Endothelial cell of hepatic sinusoid (primary cell): Measurements from ENCODE around the gene ACAP1.

Source experiments
- in situ Hi-C: cut with HindIII; loops from 2 replicates; pipeline ENCODE4 v1.10.0; 2017; ENCODE audit warnings: low sequenced_read_pairs

Gene ACAP1, protein sequence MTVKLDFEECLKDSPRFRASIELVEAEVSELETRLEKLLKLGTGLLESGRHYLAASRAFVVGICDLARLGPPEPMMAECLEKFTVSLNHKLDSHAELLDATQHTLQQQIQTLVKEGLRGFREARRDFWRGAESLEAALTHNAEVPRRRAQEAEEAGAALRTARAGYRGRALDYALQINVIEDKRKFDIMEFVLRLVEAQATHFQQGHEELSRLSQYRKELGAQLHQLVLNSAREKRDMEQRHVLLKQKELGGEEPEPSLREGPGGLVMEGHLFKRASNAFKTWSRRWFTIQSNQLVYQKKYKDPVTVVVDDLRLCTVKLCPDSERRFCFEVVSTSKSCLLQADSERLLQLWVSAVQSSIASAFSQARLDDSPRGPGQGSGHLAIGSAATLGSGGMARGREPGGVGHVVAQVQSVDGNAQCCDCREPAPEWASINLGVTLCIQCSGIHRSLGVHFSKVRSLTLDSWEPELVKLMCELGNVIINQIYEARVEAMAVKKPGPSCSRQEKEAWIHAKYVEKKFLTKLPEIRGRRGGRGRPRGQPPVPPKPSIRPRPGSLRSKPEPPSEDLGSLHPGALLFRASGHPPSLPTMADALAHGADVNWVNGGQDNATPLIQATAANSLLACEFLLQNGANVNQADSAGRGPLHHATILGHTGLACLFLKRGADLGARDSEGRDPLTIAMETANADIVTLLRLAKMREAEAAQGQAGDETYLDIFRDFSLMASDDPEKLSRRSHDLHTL

DNA sequence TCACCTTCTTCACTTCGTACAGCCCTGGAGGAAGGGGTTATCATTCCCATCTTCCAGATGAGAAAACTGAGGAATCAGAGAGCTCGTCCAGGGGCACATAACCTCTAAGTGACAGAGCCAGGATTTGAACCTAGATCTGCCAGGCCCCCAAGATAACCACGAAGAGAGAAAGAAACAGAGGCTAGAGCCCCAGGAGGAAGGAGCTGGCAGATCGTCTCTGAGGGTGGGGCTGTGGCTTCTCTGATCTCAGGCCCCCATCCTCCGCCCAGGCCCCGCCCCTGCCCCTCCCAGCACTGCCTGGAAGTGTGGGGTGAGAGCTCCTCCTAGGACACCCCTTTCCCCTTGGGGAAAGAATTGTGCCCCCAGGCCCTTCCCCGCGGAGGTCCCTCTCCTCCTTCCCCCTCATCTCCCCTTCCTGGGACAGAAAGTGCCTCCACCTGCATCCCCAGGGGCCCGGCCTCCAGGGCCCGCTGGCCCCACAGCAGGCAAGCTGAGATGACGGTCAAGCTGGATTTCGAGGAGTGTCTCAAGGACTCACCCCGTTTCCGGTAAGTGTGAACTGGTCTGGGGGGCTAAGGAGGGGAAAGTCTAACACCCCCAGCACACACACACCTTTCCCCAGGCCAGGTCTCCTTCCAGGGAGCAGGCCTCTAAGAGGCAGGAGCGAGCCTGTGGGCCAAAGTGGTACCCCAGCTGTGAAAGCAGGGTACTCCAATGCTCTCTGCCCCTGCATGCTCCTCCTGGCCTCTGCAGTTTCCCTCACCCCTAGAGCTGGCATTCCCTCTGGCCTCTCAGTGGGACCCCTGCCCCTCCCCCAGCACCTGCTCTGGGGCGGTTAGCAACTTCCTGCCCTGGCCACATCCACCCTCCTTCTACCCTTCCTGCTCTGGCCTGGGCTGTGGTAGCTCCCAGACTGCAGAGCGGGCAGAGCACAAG, at the start of gene ACAP1:
TSS of gene ACAP1 (plus strand) at position 290 of the 936 bp plus-strand sequence. CDS start at position 496, 206 bp downstream.
- in situ Hi-C loops = no loop called here

DNA sequence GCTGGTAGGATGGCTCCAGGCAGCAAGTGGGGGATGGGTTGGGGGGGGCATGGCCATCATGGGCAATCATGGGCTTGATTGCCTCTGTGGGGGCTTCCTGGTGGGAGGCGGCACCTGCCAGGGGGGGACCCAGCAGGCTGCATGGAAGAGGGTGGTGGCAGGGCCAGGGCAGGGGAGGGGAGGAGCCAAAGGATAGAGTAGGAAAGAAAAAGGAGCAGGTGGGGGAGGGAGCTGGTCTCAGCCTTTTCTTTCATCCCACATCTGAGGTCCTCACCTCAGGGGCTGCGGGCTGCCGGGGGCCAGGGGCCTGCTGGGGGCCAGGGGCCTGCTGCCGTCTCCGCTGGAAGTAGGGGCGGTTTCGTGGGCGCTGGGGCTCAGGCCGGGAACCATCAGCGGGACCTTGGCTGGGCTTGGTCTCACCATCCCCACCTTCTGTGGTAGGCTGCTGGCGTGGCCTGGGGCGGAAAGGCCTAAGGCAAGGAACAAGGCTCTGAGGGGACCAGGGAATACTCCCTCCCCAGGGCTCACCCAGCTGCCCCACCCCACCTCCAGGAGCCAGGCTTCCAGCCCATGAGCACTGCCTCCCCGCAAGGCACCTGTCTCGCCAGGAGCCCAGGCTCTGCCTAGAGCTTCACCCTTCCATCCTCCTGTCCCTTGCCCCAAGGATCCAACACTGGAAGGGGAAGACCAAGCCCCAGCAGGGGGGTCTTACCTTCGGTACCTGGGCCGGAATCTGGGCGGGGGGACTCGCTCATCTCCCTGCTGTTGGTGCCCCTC, 46.9 kb upstream of the ACAP1 start:
- in situ Hi-C loops = no loop called here

DNA sequence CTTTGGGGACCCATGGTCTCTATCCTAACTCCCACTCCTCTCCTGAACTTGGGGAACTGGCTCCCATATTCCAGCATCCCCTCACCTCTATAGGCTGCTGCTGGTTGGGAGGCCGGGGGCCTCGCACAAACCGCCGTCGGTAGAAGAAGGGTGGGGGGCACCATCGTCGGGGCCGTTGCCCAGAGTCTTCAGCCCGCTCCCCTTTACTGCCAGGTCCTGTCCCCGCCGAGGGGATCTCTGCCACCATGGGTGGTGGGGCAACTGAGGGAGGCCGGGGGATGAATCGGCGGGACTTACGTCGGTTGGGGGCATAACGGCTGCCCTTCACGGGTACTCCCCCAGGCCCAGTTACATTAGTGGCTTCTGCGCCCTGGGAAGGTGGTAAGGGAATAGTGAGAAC, 46.2 kb upstream of the ACAP1 start:
- in situ Hi-C loops = no loop called here

DNA sequence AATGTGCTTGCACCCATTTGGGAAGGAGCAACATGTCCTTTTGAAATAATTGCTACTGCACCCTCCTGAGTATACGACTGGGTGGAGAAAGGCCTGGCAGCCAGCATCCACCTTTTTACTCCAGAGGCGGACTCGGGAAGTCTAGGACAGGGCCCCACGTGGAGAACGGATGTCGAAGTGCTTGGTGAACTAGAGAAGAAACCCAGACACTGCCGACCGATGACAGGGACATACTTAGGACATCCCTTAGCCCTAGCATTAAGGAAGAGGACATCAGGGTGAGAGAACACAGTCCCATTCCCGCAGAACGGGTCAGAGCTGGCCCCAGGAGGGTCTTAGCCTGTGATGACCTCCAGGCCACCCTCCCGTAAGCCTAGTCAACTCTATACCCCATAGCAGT, 45.6 kb upstream of the ACAP1 start:
- in situ Hi-C loops = no loop called here

DNA sequence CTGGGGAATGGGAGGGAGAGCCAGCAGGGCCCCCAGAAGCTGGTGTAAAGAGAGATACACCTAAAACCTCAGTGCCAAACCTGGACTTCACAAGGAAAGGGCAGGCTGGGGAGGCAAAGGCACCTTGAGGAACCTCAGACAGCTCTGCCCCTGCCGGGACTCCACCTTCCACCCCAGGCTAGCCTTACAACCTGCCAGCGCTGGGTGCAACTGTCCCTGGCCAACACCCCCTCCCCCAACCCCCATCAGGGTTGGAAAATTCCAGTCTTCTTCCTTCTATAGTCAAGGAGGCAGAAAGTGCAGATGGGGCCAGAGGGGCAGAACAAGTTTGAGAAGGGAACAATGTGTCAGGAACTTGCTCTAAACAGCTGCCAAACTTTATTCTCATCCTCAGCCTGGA, 44.1 kb upstream of the ACAP1 start:
- in situ Hi-C loops = no loop called here

DNA sequence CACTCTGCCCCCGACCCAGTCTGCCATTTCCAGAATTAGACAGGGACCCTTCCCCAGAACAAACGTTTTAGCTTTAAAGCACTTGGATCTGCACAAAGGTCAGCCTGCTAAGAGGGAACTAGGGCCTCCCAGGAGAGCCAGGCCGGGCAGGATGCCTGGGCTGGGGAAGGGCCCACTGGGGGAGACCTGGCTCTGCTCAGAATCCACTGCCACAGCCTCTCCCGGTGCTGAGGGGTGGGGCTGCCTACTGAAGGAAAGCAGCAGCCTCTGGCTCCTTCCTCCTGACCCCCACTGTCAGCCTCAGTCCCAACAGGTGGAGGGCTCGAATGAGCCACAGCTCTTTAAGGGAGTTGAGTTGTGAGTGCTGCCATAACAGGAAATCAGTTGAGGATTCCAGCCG, 43.6 kb upstream of the ACAP1 start:
- in situ Hi-C loops = no loop called here

DNA sequence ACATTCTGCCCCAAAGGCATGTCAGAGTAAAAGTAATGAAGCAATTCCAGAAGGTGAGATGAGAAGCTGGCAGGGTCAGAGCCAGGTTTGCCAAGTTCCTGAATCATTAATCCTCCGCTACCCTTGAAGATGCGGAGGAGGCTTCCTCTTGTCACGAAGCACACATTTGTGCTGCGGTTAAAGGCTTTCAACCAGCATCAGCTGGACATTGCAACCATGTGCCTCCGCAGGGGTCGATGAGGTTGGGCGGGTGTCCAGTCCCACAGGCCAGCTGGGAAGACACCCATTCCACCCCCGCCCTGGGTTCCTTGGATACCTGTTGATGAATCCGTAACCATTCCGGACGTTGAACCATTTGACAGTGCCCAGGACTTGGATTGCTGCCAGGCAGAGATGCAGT, 43.2 kb upstream of the ACAP1 start:
- in situ Hi-C loops = no loop called here

DNA sequence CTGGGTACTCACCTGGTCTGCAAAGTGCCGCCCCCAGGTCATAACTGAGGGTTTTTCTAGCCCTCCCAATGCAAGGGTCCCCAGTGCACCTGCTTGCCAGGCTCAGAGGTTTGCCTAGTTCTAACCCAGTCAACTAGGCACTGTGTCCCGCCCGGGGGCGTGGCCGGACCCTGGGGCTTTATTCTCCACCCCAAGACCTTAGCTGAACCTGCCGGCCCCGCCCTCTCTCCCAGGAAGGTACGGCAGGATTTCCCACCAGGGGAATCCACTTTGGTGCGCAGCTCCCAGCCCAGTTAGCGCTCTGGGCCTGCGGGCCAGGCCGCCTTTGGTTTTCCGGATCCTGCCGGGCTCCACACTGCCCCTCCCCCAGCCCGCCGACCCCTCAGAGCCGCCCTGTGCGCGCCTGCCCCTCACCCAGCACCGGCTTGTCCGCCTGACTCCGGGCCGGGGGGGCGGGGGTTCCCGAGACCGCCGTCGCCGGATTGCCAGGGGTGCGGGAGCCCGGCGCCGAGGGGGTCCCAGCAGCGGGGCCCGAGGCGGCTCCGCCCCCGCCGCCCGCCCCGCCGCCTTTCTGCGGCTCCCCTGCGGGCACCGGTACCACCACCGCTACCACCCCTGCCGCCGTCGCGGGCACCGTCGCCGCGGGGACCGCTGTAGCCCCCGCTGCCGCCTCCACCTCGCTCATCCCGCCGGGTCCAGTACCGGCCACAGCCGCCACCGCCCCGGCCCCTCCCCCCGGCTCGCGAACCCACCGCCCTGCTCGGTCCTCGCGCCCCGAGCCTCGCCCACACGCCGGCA, 42.3 kb upstream of the ACAP1 start:
- in situ Hi-C loops = no loop called here

DNA sequence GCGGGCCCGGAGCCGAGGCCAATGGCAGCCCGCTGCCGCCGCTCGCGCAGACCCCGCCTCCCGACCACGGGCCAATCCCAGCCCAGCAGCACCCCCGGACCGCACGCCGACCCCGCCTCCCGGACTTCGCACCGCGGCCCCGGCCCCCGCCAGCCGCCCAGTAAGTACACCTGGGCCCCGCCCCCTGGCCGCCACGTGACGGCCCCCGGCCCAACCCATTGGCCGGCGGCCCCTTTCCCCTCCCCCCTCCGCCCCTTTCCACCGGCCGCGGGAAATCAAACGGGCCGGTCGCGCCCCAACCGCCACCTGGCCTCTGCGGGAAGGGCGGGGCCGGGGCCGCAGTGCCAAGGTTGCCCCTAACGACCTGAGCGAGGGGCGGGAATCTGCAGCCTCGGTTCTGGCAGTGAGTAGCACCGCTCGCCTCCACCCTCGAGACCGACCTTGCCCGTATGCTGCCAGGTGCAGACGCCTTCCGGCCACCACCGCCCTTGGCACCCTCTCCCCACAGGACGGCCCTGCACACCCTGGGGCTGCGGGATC, 41.6 kb upstream of the ACAP1 start, which contains the start of gene YBX2:
TSS of gene YBX2 (minus strand) at position 26 of the 540 bp plus-strand sequence. CDS start 139 bp downstream, outside the sequence.
- in situ Hi-C loops = no loop called here

DNA sequence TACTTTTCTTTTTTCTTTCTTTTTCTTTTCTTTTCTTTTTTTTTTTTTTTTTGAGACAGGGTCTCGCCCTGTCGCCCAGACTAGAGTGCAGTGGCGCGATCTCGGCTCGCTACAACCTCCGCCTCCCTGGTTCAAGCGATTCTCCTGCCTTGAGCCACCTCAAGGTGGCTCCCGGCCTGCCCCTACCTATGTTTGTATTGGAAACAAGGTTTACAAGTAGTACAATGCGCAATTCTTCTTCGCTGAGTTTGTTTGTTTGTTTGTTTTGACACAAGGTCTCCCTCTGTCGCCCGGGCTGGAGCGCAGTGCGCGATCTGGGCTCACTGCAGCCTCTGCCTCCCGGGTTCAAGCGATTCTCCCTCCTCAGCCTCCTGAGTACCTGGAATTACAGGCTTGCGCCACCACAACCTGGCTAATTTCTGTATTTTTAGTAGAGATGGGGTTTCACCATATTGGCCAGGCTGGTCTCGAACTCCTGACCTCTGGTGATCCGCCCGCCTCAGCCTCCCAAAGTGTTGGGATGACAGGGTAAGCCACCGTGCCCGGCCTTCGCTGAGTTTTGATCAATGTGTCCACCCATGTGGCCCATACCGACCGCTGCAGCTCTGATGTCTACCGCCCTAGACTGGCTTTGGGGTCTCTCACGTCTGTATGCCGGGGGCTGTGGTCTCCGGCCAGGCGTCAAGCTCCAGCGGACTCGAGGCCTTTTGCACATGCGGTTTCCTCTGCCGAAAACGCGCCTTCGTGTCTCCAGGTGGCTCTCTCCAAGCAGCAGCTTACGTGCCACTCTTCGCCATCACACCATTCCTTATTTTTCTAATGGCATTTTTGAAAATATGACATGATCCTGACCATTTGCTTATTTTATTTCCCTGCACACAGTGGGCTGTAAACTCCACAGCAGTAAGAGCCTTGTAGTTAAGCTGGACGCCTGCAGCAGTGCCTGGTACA, 40.8 kb upstream of the ACAP1 start:
- in situ Hi-C loops = no loop called here

DNA sequence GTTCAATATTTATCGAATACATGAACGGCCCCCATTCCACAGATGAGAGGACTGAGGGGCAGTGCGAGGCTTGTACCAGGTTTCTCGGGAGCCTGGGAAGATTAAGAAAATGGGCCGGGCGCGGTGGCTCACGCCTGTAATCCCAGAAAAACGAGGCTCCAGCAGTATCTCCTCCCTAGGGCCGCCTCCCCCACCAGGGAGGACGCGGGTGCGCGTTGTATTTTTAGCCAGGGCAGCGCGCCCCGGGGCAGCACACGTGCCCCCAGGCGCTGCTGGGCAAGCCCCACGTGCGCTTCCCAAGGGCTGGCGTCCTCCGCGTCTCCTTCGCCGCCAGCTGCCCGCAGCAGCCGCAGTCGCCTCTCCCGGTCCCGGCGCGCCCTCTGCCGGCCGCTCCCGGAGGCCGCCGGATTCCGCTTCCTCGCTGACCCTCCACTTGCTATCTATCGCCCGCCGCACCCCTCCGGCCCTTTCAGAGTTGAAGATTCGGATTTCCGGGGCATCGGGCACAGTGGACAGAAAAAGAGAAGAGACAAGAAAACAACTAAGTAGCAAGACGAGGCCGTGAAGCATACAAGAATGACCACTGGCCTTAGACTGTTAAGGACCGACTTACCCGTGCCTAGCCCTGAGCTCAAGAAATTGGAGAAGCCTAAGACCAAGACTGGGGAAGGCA, 40.0 kb upstream of the ACAP1 start:
- in situ Hi-C loops = no loop called here

DNA sequence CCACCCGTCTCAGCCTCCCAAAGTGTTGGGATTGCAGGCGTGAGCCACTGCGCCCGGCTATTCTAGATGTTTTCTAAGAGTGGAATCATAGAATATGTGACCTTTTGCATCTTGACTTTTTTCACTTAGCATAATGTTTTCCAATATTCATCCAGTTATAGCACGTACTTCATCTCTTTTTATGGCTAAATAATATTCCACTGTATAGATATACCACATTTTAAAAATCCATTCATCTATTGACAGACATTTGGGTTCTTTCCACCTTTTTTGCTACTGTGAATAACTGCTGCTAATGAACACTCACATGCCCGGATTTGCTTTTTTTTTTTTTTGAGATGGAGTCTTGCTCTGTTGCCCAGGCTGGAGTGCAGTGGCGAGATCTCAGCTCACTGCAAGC, 32.1 kb upstream of the ACAP1 start:
- in situ Hi-C loops = loop anchor here (5.0 kb wide), 1 partner anchor 77 kb away; no protein-coding TSS in a partner anchor

DNA sequence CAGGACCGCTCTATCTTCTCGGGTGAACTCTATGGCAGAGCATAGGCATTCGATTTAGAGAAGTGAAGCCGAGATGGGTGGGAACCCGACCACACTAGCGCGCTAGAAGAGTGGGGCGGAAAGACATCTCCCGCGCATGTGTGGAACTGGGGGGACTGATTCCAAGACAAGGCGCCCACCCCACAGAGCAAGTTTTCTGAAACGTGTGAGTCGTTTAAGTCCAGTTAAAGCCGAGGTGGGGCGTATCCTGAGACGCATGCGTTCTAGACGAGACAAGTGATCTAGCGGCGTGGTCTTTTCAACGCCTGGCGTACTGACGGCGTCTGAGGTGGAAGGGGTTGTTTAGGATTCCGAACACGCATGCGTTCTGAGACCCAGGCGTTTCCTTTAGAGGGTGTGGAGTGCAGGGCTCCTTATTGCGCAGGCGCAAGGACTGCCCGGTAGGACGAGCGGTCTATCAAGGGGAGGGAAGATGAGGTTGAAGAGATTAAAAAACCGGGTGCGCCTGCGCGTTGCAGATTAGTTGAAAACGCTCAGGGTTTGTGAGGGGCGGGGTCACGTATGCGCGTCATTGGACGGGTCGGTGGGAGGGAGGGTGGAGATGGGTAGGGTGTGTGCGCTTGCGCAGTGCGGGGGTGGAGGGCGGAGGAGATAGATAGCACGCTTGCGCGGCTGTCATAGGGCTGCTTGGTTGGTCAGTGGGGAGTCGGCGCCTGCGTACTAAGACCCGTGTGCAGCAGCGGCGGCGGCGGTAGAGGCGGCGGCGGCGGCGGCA, 29.2 kb upstream of the ACAP1 start, which contains the start of gene EIF5A:
TSS of gene EIF5A (plus strand) at position 718 of the 775 bp plus-strand sequence. CDS start 2,008 bp downstream, outside the sequence.
- in situ Hi-C loops = no loop called here

DNA sequence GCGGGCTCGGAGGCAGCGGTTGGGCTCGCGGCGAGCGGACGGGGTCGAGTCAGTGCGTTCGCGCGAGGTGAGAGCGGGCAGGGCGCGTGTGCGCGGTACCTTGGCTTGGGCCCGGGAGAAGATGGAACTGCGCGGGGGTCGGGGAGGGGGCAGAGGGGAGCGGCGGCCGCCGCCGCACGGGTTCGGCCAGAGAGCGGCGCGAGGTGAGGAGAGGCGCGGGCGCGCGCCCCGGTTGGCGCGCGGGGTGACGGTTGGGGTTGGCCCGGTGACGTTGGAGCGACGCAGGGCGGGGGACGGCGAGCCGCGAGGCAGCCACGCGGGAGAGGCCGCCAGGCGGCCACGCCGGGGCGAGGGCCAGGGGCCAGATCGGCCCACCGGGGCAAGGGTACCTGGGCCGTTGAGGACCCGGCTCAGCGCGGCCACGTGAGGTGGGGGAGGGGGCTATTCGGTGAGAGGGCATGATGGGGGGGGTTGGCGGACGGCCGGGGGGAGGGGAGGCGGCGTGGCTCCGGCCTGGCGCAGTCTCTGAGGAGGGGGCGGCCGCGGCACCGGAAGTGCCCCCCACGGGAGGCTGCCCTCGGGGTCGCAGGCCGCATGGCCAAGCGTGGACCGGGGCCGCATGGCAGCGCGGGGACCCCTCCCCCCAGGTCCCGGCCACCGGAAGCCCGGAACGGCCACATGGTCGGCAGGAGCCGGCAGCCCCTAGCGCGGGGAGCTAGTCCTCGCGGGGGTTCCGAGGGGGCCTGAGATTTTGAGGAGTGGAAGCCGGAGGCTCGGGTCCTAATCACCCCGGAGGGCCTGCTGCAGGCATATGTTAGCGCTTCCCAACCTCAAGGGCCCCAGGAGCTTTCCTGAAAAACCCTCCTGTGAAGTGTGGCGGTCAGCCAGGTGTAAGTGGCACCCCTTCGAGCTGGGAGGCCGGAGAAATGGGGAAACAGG, 28.4 kb upstream of the ACAP1 start:
- in situ Hi-C loops = no loop called here

DNA sequence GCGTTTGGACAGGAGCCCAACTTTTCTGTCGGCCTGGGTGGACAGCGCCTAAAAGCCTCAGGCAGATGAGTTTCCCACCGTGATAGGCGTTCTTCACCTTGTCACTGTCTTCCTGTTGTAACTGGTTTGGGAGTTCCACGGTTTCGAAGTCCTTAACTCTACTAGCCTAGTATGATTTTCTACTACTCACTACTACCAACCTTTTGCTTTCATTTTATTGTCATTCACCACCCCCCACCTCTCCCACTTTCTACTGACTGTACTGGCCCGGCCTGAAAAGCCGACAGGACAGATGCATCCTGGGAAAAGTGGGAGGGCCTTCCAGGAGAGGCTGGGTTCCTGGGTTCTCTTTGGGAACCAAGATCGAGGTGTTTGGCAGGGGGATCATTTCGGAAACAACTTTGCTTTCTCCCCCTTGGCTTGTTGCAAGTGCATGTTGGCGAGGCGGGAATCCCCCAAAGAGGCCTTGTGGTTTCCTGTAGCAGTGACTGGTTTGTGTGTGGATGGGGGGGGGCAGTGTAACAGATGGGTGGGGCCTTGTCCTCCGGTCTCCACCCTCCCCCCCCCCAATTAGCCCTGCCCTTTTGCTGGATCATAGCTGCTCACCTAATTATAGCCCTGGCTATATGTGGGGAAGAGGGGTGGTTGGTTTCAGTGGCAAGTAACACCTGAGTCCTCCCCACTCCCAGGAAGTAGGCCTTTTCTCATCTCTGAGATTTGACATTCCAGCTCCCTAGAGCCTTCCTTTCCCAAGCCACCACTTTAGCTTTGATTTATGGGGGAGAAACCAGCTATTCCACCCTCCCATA, 27.5 kb upstream of the ACAP1 start:
- in situ Hi-C loops = no loop called here
